Activated CD4-positive, CD25-positive, alpha-beta regulatory T cell treated with anti-CD3 and anti-CD28 coated beads, Interleukin-2, amount 50 U/mL, for 16 hours (primary cell): Measurements from ENCODE around the gene SPDYE11.
"Not testable (repeated sequence)": the region's sequence is repeated elsewhere in the genome, so short reads cannot be mapped to it uniquely, and the experiment has no call there.

Experiments
- DNase-seq: peaks from one replicate; pipeline ENCODE4 v3.0.0-alpha.2; 2020; ENCODE audit warnings: low read depth, low spot score

Gene SPDYE11, protein sequence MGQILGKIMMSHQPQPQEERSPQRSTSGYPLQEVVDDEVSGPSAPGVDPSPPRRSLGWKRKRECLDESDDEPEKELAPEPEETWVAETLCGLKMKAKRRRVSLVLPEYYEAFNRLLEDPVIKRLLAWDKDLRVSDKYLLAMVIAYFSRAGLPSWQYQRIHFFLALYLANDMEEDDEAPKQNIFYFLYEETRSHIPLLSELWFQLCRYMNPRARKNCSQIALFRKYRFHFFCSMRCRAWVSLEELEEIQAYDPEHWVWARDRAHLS

DNA sequence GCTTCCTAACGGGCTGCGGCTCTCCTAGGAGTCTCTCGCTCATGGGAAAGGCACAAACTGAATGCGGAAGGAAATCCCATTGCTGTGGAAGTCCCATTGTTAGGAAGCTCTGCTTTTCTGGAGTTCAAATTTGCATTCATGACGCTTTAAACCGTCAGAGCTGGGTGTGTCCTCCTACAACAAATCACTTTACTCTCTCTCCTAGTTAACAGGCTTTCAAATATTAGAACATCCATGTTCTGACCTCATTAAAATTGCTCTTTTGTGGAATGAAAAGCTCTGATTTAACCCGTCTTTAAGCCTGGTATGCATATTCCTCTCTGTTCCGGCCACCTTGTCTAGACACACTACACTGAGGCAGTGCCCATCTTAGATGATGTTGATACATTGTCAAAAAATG is at the start of gene SPDYE11:
Gene SPDYE11, minus strand, starts transcription at position 101 of the 400 bp plus-strand sequence. CDS start 1,800 bp downstream, outside the sequence.
- DNase-seq: not testable (repeated sequence)

DNA sequence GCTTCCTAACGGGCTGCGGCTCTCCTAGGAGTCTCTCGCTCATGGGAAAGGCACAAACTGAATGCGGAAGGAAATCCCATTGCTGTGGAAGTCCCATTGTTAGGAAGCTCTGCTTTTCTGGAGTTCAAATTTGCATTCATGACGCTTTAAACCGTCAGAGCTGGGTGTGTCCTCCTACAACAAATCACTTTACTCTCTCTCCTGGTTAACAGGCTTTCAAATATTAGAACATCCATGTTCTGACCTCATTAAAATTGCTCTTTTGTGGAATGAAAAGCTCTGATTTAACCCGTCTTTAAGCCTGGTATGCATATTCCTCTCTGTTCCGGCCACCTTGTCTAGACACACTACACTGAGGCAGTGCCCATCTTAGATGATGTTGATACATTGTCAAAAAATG is 28.2 kb upstream of the SPDYE11 start, which contains the start of gene SPDYE9:
Gene SPDYE9, minus strand, starts transcription at position 101 of the 400 bp plus-strand sequence. CDS start 1,800 bp downstream, outside the sequence.
- DNase-seq: not testable (repeated sequence)

DNA sequence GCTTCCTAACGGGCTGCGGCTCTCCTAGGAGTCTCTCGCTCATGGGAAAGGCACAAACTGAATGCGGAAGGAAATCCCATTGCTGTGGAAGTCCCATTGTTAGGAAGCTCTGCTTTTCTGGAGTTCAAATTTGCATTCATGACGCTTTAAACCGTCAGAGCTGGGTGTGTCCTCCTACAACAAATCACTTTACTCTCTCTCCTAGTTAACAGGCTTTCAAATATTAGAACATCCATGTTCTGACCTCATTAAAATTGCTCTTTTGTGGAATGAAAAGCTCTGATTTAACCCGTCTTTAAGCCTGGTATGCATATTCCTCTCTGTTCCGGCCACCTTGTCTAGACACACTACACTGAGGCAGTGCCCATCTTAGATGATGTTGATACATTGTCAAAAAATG is 28.0 kb downstream of the SPDYE11 start, which contains the start of gene SPDYE8:
Gene SPDYE8, minus strand, starts transcription at position 101 of the 400 bp plus-strand sequence. CDS start 1,800 bp downstream, outside the sequence.
- DNase-seq: not testable (repeated sequence)

DNA sequence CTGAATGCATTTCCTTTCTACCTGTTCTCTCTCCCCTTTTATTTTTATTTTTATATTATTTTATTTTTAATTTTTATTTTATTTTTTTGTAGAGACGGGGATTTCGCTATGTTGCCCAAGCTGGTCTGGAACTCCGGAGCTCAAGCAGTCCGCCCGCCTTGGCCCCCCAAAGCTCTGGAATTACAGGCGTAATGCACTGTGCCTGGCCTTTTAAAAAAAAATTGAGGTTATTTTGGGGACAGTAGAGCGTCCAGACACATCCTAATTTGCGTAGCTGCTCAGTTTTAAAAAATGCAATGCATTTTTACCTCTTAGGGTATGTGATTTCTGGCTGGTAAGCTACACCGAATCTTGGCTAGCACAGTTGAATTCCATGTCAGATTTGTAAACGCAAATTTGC is 51.2 kb downstream of the SPDYE11 start:
- not testable (repeated sequence) for DNase-seq

DNA sequence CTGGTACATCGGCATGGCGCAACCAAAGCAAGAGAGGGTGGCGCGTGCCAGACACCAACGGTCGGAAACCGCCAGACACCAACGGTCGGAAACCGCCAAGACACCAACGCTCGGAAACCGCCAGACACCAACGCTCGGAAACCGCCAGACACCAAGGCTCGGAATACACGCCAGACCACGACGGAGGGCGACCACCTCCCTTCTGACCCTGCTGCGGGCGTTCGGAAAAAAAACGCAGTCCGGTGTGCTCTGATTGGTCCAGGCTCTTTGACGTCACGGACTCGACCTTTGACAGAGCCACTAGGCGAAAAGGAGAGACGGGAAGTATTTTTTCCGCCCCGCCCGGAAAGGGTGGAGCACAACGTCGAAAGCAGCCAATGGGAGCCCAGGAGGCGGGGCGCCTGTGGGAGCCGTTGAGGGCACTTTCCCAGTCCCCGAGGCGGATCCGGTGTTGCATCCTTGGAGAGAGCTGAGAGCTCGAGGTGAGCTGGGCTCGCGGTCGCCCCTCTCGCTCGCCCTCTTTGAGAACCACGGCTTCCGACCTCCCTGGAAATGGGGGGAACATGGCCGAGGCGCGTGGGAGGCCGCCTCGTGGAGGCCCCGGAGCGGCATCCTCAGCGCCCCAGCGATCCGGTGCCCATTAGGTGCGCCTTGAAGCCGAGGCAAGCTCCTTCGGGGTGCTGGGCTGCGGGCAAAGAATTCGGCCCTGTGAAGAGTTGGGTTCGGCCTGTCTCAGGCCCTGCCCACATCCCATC is 51.8 kb downstream of the SPDYE11 start:
- DNase-seq: peak; percentile 80

DNA sequence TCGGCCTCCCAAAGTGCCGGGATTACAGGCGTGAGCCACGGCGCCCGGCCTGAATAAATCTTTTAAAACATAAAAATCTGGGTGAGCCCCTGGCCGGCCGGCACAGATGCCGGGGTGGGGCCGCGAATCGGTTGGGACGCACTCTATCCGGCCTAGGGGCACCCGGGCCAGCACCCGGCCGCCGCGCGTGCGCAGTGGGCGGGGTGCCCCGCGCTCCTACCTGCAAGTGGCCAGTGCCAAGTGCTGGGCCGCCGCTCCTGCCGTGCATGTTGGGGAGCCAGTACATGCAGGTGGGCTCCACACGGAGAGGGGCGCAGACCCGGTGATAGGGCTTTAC is 52.4 kb downstream of the SPDYE11 start:
- peak; percentile 40 for DNase-seq

DNA sequence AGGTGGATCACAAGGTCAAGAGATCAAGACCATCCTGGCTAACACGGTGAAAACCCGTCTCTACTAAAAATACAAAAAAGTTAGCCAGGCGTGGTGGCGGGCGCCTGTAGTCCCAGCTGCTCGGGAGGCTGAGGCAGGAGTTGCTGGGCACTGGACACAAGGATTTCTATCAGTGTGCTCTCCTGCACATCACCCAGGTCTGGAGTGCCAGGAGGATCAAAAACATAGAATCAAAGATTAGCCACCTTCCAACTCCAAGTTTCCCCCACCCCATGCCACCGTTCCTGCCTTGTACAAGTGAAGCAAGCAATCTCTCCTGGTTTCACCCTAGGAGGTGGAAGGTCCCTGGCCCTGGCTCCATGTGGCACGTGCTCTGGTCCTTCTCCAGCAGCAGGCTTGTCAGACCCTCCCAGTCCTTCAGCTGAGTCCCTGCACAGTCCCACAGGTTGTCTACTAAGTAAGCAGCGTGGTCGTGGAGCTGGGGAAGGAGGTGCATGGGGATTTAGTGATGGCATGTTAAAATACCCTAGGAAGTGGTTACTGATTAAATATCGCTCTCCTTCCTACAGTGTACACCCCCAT is 59.7 kb downstream of the SPDYE11 start:
- not testable (repeated sequence) for DNase-seq
